CD14-positive monocyte (primary cell): ENCODE results near the gene TJP3. TPM values are rescaled to one million over a fixed set of nuclear protein-coding genes. Genes with fewer than 3 reads are reported as not detected.
"Not testable (repeated sequence)": the region's sequence is repeated elsewhere in the genome, so short reads cannot be mapped to it uniquely, and the experiment has no call there.

Experiments
- DNase-seq, 3 donors: peaks; one replicate each; pipeline ENCODE4 v3.0.0-alpha.2; 2011 to 2022
- H2AFZ ChIP-seq: 2 replicates; pipeline ENCODE4 v1.6.0; 2012; ENCODE audit warnings: mild to moderate bottlenecking, low read depth, low read length, inconsistent platforms; ENCODE audit not compliant: insufficient read depth, poor library complexity, severe bottlenecking
- H3K27ac ChIP-seq, 2 donors: 1 replicate in 1 of 2; 2 replicates in 1 of 2; pipeline ENCODE4 v1.5.1; 2012 to 2013; ENCODE audit warnings: low read length in 2 of 2, control low read depth in 1 of 2, inconsistent platforms in 1 of 2, low read depth in 1 of 2, mild to moderate bottlenecking in 1 of 2
- H3K27me3 ChIP-seq, 2 donors: one replicate each; pipeline versions ENCODE4 v1.6.0 to v1.6.1; 2011 to 2013; ENCODE audit warnings: low read length in 2 of 2; ENCODE audit not compliant: control insufficient read depth in 2 of 2, insufficient read depth in 2 of 2
- H3K36me3 ChIP-seq, 2 donors: replicated peaks in 1 of 2; 1 replicate in 1 of 2; 2 replicates in 1 of 2; pipeline versions ENCODE4 v1.5.1 to v1.6.1; 2012 to 2013; ENCODE audit warnings: low read length in 2 of 2, control low read depth in 1 of 2, inconsistent platforms in 1 of 2, mild to moderate bottlenecking in 1 of 2; ENCODE audit not compliant: insufficient read depth in 2 of 2, control insufficient read depth in 1 of 2
- H3K4me1 ChIP-seq, 2 donors: 1 replicate in 1 of 2; 2 replicates in 1 of 2; pipeline versions ENCODE4 v1.5.1 to v1.6.1; 2012 to 2013; ENCODE audit warnings: low read length in 2 of 2, control low read depth in 1 of 2, inconsistent platforms in 1 of 2, mild to moderate bottlenecking in 1 of 2, moderate library complexity in 1 of 2; ENCODE audit not compliant: insufficient read depth in 2 of 2, control insufficient read depth in 1 of 2
- H3K4me2 ChIP-seq: replicated peaks from 2 replicates; pipeline ENCODE3; 2012; ENCODE audit warnings: low read length, moderate library complexity, mild to moderate bottlenecking; ENCODE audit not compliant: poor library complexity, severe bottlenecking; ENCODE audit errors: extremely low read depth
- H3K4me3 ChIP-seq, 3 experiments: fragments of 200-600 bp in 1 of 3; sonication (generic) in 1 of 3; replicated peaks in 1 of 3; 1 replicate in 2 of 3; 2 replicates in 1 of 3; pipeline ENCODE4 v1.5.1; 2011 to 2013; ENCODE audit warnings: low read length in 3 of 3, mild to moderate bottlenecking in 3 of 3, control low read depth in 2 of 3, low read depth in 2 of 3, inconsistent platforms in 1 of 3, moderate library complexity in 1 of 3
- H3K79me2 ChIP-seq: 2 replicates; pipeline ENCODE4 v1.6.0; 2012; ENCODE audit warnings: mild to moderate bottlenecking, control low read depth, inconsistent platforms, low read length, moderate library complexity; ENCODE audit not compliant: insufficient read depth
- H3K9ac ChIP-seq: 2 replicates; pipeline ENCODE4 v1.6.0; 2017; ENCODE audit warnings: low read length, mild to moderate bottlenecking; ENCODE audit not compliant: insufficient read depth, poor library complexity, severe bottlenecking
- H3K9me3 ChIP-seq, 2 donors: replicated peaks in 1 of 2; 1 replicate in 1 of 2; 2 replicates in 1 of 2; pipeline versions ENCODE4 v1.5.1 to v1.6.1; 2012 to 2013; ENCODE audit warnings: low read length in 2 of 2, control low read depth in 1 of 2; ENCODE audit not compliant: control insufficient read depth in 1 of 2, insufficient read depth in 1 of 2
- H4K20me1 ChIP-seq: 2 replicates; pipeline ENCODE4 v1.6.0; 2012; ENCODE audit warnings: mild to moderate bottlenecking, low read length, control low read depth, moderate library complexity; ENCODE audit not compliant: insufficient read depth
- H3K27ac Mint-ChIP-seq, 7 donors: one replicate each; pipeline ENCODE4 v1.8.0; 2020; ENCODE audit warnings: mild to moderate bottlenecking in 7 of 7, mixed read lengths in 7 of 7, moderate library complexity in 6 of 7, inconsistent platforms in 2 of 7
- H3K27me3 Mint-ChIP-seq, 3 donors: one replicate each; pipeline ENCODE4 v1.8.0; 2021 to 2022; ENCODE audit warnings: low read depth in 3 of 3, mild to moderate bottlenecking in 3 of 3, mixed read lengths in 3 of 3, moderate library complexity in 3 of 3, inconsistent platforms in 1 of 3
- H3K36me3 Mint-ChIP-seq, 2 donors: one replicate each; pipeline ENCODE4 v1.8.0; 2020; ENCODE audit warnings: mixed read lengths in 2 of 2, inconsistent platforms in 1 of 2, mild to moderate bottlenecking in 1 of 2
- H3K4me1 Mint-ChIP-seq: one replicate; pipeline ENCODE4 v1.8.0; 2020; ENCODE audit warnings: mild to moderate bottlenecking, mixed read lengths
- H3K4me3 Mint-ChIP-seq, 2 donors: one replicate each; pipeline ENCODE4 v1.8.0; 2020; ENCODE audit warnings: mild to moderate bottlenecking in 2 of 2, mixed read lengths in 2 of 2, moderate library complexity in 1 of 2
- H3K9me3 Mint-ChIP-seq, 7 donors: one replicate each; pipeline ENCODE4 v1.8.0; 2020 to 2022; ENCODE audit warnings: mixed read lengths in 7 of 7, mild to moderate bottlenecking in 6 of 7, moderate library complexity in 6 of 7, inconsistent platforms in 2 of 7
- CTCF ChIP-seq: fragments of 200-600 bp; IDR thresholded peaks from one replicate; pipeline ENCODE4 v1.8.0; 2022; ENCODE audit warnings: antibody characterized with exemption, mild to moderate bottlenecking
- WGBS: methylation state at CpG from one replicate; pipeline ENCODE4 v1.1.5; 2013; ENCODE audit warnings: missing lambda C conversion rate; ENCODE audit not compliant: insufficient coverage; 5-methylcytosine and 5-hydroxymethylcytosine counted together
- intact Hi-C, 2 donors: fragments of 100-400 bp; cut with micrococcal nuclease; formaldehyde crosslinking; loops; one replicate each; pipeline versions ENCODE4 v1.15.0 to v1.15.1; 2023
- polyA plus RNA-seq, 3 donors: library from polyadenylated mRNA; depleted of rRNA in 1 of 3; unstranded in 2 of 3; stranded (reverse) in 1 of 3; fragments of 300-500 nt in 2 of 3; fragments of >200 nt in 1 of 3; fragmentation: Illumina TruSeq in 2 of 3; gene quantifications; 1 replicate in 2 of 3; 2 replicates in 1 of 3; pipeline ENCODE4 v1.2.3, GENCODE V29; 2012 to 2021

The TJP3 gene
- polyA plus RNA-seq, 3 donors = 0.01 TPM; not detected in 2

- 98% methylated on average over 14 of the region's 19 CpGs for WGBS
- Histone ChIP-seq H3K4me3 (no peak overlapping the region), H3K9ac (no peak overlapping the region), H3K79me2 (no peaks in the 10 kb centered on the region), H4K20me1 (peaks cover 76% of the 10 kb centered on the region), H3K4me2 (no peak overlapping the region), H3K4me1 (no peaks in the 10 kb centered on the region), H3K27ac (peak overlapping the region in 1 of 2 donors; percentile 31), H3K9me3 (no peaks in the 10 kb centered on the region), H3K27me3 (no peaks in the 10 kb centered on the region), H2AFZ (no peak overlapping the region), H3K36me3 (peaks cover 50 to 71% of the 10 kb centered on the region in 2 donors)
- intact Hi-C loops = loop anchor here (2.0 to 5.0 kb wide), 3 partner anchors 42 to 158 kb away; partner anchors contain the start of gene TJP3 (in 2 of the 2)
- Mint-ChIP-seq H3K36me3 (peaks cover 53 to 79% of the 10 kb centered on the region in 2 donors), H3K9me3 (peaks cover 0 to 3% (median 0%) of the 10 kb centered on the region in 7 donors), H3K27ac (no peak overlapping the region), H3K4me1 (peaks cover under 1% of the 10 kb centered on the region), H3K27me3 (peaks cover 0 to 2% (median 0%) of the 10 kb centered on the region in 3 donors), H3K4me3 (no peak overlapping the region)
- no peak for TF ChIP-seq CTCF
- no peak for DNase-seq
Observed at GRCh38 chr19:3664879-3665642, 43.1 kb upstream of the TJP3 start.

GRCh38 chr19:3665681-3666544, 42.3 kb upstream of the TJP3 start:
- Histone ChIP-seq H2AFZ (no peak overlapping the region), H3K9me3 (no peaks in the 10 kb centered on the region), H3K4me1 (peaks cover 4 to 7% of the 10 kb centered on the region in 2 donors), H3K27ac (peak overlapping the region in 1 of 2 donors; percentile 31), H3K27me3 (peaks cover 0 to 2% of the 10 kb centered on the region in 2 donors), H4K20me1 (peaks cover 85% of the 10 kb centered on the region), H3K4me3 (no peak overlapping the region), H3K9ac (no peak overlapping the region), H3K79me2 (peaks cover under 1% of the 10 kb centered on the region), H3K4me2 (no peak overlapping the region), H3K36me3 (peaks cover 42 to 62% of the 10 kb centered on the region in 2 donors)
- no peak overlapping the region for H3K4me3 Mint-ChIP-seq
- peaks cover 0 to 3% (median 0%) of the 10 kb centered on the region in 7 donors for H3K9me3 Mint-ChIP-seq
- H3K36me3 Mint-ChIP-seq = peaks cover 50 to 73% of the 10 kb centered on the region in 2 donors
- intact Hi-C loops = loop anchor here (2.0 to 5.0 kb wide), 3 partner anchors 41 to 157 kb away; partner anchors contain the start of gene TJP3 (in 2 of the 2)
- DNase-seq = peak; percentile 29 to 58 (median 39)
- peaks cover 3 to 8% (median 4%) of the 10 kb centered on the region in 3 donors for H3K27me3 Mint-ChIP-seq
- peak overlapping the region in 1 of 7 donors; percentile 35 for H3K27ac Mint-ChIP-seq
- H3K4me1 Mint-ChIP-seq = peaks cover 6% of the 10 kb centered on the region
- 54% methylated on average over 36 of the region's 40 CpGs for WGBS
- TF ChIP-seq CTCF = peak; percentile 96

GRCh38 chr19:3666545-3666856, 41.7 kb upstream of the TJP3 start:
- H2AFZ ChIP-seq, DNase-seq, H3K27me3 ChIP-seq, H3K4me3 ChIP-seq, H3K27ac ChIP-seq, H3K79me2 ChIP-seq, H3K9me3 ChIP-seq, H3K4me3 Mint-ChIP-seq, H3K9me3 Mint-ChIP-seq, H3K27ac Mint-ChIP-seq, H3K9ac ChIP-seq, H3K4me2 ChIP-seq: not testable (repeated sequence)
- peaks cover 10 to 13% of the 10 kb centered on the region in 2 donors for H3K4me1 ChIP-seq
- H4K20me1 ChIP-seq = peaks cover 90% of the 10 kb centered on the region
- peaks cover 36 to 57% of the 10 kb centered on the region in 2 donors for H3K36me3 ChIP-seq
- Mint-ChIP-seq H3K36me3 (peaks cover 44 to 67% of the 10 kb centered on the region in 2 donors), H3K4me1 (peaks cover 11% of the 10 kb centered on the region), H3K27me3 (peaks cover 7 to 14% (median 10%) of the 10 kb centered on the region in 3 donors)
- intact Hi-C loops = loop anchor here (5.0 kb wide), 2 partner anchors 41 to 156 kb away; partner anchors contain the start of gene TJP3 (in 2 of the 2)
- 96% methylated on average over 14 of the region's 14 CpGs for WGBS
